ENCODE measurements around the gene ZDHHC12. TPM values are rescaled to one million over a fixed set of nuclear protein-coding genes. Genes with fewer than 3 reads are reported as not detected.

Gene ZDHHC12
- total RNA-seq, 1 donor from 2014 or later = 49.6 TPM

DNA sequence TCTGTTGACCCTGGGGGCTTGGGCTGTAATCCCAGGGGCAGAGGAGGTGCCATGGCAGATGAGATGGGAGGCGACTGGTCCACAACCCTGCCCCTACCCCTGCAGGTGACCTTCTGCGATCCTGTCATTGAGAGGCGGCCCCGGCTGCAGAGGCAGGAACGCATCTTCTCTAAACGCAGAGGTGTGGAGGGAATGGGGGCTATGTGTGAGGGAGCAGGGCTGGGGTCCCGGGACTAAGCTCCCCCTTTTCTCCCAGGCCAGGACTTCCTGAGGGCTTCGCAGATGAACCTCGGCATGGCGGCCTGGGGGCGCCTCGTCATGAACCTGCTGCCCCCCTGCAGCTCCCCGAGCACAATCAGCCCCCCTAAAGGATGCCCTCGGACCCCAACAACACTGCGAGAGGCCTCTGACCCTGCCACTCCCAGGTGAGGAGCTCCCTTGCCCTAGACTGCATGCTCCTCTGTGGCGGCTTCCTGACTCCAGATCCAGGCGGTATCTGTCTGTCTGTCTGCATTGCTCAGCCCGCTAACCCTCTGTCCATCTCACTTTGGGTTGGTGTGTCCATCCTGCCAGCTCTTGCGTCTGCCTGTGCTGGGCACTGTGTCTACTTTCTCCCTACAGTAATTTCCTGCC lies 9.9 kb downstream of the ZDHHC12 start:
- DNase-seq (ENCODE audit: low spot score in 2 of 2) = no peak
- H3K4me1 ChIP-seq = no peaks in the 10 kb centered on the region
- no peaks in the 10 kb centered on the region for H3K9me3 ChIP-seq
- intact Hi-C loops (cut with DNase I) = no loop called here
- H3K36me3 ChIP-seq = no peaks in the 10 kb centered on the region
- H3K4me3 ChIP-seq = no peak overlapping the region
- H3K27ac ChIP-seq = no peak overlapping the region
- H3K27me3 ChIP-seq = no peaks in the 10 kb centered on the region
- TF ChIP-seq, protein P1, sequence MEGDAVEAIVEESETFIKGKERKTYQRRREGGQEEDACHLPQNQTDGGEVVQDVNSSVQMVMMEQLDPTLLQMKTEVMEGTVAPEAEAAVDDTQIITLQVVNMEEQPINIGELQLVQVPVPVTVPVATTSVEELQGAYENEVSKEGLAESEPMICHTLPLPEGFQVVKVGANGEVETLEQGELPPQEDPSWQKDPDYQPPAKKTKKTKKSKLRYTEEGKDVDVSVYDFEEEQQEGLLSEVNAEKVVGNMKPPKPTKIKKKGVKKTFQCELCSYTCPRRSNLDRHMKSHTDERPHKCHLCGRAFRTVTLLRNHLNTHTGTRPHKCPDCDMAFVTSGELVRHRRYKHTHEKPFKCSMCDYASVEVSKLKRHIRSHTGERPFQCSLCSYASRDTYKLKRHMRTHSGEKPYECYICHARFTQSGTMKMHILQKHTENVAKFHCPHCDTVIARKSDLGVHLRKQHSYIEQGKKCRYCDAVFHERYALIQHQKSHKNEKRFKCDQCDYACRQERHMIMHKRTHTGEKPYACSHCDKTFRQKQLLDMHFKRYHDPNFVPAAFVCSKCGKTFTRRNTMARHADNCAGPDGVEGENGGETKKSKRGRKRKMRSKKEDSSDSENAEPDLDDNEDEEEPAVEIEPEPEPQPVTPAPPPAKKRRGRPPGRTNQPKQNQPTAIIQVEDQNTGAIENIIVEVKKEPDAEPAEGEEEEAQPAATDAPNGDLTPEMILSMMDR (IDR thresholded peaks at IDR 0.05) = no peak

DNA sequence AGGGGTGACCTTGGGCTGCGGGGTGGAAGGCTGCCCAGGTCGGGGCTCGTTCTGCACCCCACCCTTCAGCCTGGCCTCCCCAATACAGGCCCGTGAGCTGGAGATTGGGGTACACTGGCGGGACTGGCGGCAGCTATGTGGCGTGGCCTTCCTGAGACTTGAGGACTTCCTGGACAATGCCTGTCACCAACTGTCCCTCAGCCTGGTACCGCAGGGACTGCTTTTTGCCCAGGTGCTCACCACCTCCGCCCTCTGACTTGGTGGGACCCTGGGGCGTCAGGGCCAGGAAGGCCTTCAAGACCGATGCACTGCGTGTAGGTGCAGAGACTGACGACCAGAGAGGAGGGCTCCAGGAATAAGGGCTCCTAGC lies 10.5 kb downstream of the ZDHHC12 start:
- no peak overlapping the region for H3K4me3 ChIP-seq
- H3K36me3 ChIP-seq = no peaks in the 10 kb centered on the region
- no peak overlapping the region for H3K27ac ChIP-seq
- no peaks in the 10 kb centered on the region for H3K27me3 ChIP-seq
- no peak for DNase-seq (ENCODE audit: low spot score in 2 of 2)
- TF ChIP-seq, protein P1 (IDR thresholded peaks at IDR 0.05) = no peak
- H3K9me3 ChIP-seq = no peaks in the 10 kb centered on the region
- intact Hi-C loops (cut with DNase I) = no loop called here
- H3K4me1 ChIP-seq = no peaks in the 10 kb centered on the region

DNA sequence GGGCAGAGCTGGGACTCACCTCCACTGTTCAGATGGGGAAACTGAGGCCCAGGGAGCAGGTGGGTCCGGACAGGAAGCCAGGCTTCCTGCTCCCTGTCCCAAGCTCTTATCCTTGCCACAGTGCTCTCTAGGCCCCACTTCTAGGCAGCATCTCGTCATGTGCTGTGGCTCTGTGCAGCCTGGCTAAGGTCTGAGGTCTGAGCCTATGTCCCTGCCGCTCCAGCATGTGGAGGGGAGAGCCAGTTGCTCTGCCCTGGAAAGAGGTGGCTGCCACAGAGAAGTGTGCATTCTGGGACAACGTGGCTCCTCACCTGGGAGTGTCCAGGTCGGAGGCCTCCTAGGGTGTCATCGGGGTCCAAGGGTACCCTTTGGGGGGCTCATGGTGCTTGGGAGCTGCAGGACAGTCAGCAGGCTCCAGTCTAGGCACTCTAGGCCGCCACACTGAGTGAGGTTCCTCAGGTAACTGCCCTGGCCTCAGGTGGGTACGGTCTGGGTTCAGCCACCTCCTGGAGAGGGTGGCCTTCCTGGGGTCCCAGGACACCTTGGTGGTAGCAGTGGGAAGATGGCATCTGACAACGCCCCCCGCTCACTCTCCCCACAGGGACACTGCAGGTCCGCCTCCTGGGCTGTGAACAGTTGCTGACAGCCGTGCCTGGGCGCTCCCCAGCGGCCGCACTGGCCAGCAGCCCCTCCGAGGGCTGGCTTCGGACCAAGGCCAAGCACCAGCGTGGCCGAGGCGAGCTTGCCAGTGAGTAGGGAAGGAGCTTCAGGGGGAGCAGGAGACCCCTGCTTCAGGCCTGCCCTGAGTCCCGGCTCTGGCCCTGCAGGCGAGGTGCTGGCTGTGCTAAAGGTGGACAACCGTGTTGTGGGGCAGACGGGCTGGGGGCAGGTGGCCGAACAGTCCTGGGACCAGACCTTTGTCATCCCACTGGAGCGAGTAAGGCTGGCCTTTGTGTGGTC lies 11.2 kb downstream of the ZDHHC12 start:
- Histone ChIP-seq H3K9me3 (no peaks in the 10 kb centered on the region), H3K4me3 (no peak overlapping the region), H3K36me3 (no peaks in the 10 kb centered on the region), H3K4me1 (no peaks in the 10 kb centered on the region), H3K27me3 (no peaks in the 10 kb centered on the region), H3K27ac (no peak overlapping the region)
- intact Hi-C loops (cut with DNase I) = no loop called here
- DNase-seq (ENCODE audit: low spot score in 2 of 2) = no peak
- TF ChIP-seq, protein P1 (IDR thresholded peaks at IDR 0.05) = no peak

DNA sequence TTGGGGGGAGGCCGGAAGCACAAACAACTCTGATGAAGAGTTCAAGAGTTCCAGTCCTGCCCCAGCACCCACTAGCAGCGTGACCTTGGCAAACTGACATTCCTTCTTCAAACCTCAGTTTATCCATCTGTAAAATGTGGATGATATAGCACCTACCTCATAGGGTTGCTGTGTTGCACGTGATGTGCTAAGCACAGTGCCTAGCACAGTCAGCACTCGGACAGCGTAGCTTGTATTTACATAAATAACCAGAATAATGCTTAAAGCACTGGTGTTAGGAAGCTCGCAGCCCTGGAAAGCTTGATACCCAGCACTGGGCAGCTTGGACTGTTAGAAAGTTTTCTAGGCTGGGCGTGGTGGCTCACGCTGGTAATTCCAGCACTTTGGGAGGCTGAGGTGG lies 16.5 kb downstream of the ZDHHC12 start:
- no peaks in the 10 kb centered on the region for H3K27me3 ChIP-seq
- peaks cover 0 to 5% of the 10 kb centered on the region in 2 donors for H3K4me1 ChIP-seq
- TF ChIP-seq, protein P1 (IDR thresholded peaks at IDR 0.05) = no peak
- no peaks in the 10 kb centered on the region for H3K9me3 ChIP-seq
- intact Hi-C loops (cut with DNase I) = no loop called here
- no peak for DNase-seq (ENCODE audit: low spot score in 2 of 2)
- H3K27ac ChIP-seq = no peak overlapping the region
- H3K4me3 ChIP-seq = no peak overlapping the region
- no peaks in the 10 kb centered on the region for H3K36me3 ChIP-seq

DNA sequence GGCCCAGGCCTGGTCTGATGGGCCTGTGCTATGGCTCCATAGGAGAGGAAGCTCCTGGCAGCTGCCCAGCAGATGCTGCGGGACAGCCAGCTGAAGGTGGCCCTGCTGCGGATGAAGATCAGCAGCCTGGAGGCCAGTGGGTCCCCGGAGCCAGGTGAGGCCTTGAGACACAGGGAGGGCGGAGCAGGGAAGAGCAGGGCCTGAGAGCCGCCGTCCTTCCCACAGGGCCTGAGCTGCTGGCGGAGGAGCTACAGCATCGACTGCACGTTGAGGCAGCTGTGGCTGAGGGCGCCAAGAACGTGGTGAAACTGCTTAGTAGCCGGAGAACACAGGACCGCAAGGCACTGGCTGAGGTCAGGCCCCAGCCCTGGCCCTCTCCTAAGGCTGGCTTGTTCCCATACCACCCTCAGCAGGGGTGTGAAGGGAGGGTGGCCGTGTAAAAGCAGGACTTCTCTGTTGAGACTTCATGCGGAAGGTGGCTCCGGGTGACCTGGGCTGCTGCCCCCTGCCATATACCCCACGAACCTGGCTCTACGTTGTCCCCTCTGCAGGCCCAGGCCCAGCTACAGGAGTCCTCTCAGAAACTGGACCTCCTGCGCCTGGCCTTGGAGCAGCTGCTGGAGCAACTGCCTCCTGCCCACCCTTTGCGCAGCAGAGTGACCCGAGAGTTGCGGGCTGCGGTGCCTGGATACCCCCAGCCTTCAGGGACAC lies 17.1 kb downstream of the ZDHHC12 start:
- no peaks in the 10 kb centered on the region for H3K27me3 ChIP-seq
- peaks cover 0 to 8% of the 10 kb centered on the region in 2 donors for H3K4me1 ChIP-seq
- DNase-seq (ENCODE audit: low spot score in 2 of 2) = no peak
- intact Hi-C loops (cut with DNase I) = no loop called here
- H3K27ac ChIP-seq = no peak overlapping the region
- H3K4me3 ChIP-seq = no peak overlapping the region
- no peaks in the 10 kb centered on the region for H3K36me3 ChIP-seq
- TF ChIP-seq, protein P1 (IDR thresholded peaks at IDR 0.05) = no peak
- no peaks in the 10 kb centered on the region for H3K9me3 ChIP-seq

All from ascending aorta (tissue), 2 donors.